Measurements from ENCODE around the gene SGK2.

The SGK2 gene

DNA sequence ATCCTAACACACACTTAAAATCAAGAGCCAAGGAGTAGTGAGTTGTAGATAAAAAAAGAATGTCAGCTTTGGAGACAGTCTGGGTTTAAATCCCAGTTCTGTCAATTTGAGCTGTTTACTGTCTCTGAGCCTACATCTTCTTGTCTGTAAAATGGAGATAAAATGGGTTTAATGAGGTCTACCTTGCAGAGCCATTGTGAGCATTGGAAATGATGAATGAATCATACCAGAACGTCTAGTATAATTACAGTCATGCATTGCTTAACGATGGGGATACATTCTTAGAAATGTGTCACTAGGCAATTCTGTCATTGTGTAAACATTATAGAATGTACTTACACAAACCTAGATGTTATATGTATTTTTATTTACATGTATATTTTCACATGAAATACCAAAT, 17.6 kb upstream of the SGK2 start:
- no peak for DNase-seq (ENCODE audit: insufficient read length, low spot score)

DNA sequence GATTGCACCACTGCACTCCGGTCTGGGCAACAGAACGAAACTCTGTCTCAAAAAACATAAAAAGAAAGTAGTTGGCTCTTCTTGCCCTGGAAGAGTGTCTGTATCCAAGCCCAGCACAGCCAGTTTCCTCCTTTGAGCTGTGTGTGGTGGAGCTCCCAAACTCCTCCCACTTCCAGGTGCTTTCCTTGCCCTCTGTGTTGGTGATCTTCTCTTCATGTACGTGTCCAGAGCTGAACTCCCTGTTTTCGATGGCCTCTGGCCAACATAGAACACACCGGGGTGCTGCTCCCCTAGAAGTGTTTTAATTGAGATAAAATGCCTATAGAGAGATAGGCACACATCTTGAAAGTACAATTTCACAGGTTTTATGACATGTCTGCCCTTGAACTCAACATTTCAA, 16.7 kb upstream of the SGK2 start:
- FAIRE-seq, result no peak
- no peak for DNase-seq (ENCODE audit: insufficient read length, low spot score)
- TF ChIP-seq SPI1 (IDR thresholded peaks at IDR 0.05; ENCODE audit: low read depth, low read length) (no peak), POLR2A (IDR thresholded peaks at IDR 0.05; ENCODE audit: low read depth, low read length) (no peak), PAX5 (IDR thresholded peaks at IDR 0.05; ENCODE audit: insufficient read depth, low read length, severe bottlenecking) (no peak), POU2F2 (IDR thresholded peaks at IDR 0.05; ENCODE audit: low read depth, low read length) (no peak), POLR2AphosphoS5 (IDR thresholded peaks at IDR 0.05; ENCODE audit: low read depth, low read length) (no peak), TAF1 (IDR thresholded peaks at IDR 0.05; ENCODE audit: low read depth, low read length) (no peak)

More for the DNA sequence above, 17.6 kb upstream of the SGK2 start:
- FAIRE-seq, result no peak
- TF ChIP-seq TAF1 (IDR thresholded peaks at IDR 0.05; ENCODE audit: low read depth, low read length), result no peak
- no peak for TF ChIP-seq POU2F2 (IDR thresholded peaks at IDR 0.05; ENCODE audit: low read depth, low read length)
- TF ChIP-seq PAX5 (IDR thresholded peaks at IDR 0.05; ENCODE audit: insufficient read depth, low read length, severe bottlenecking), result no peak

DNA sequence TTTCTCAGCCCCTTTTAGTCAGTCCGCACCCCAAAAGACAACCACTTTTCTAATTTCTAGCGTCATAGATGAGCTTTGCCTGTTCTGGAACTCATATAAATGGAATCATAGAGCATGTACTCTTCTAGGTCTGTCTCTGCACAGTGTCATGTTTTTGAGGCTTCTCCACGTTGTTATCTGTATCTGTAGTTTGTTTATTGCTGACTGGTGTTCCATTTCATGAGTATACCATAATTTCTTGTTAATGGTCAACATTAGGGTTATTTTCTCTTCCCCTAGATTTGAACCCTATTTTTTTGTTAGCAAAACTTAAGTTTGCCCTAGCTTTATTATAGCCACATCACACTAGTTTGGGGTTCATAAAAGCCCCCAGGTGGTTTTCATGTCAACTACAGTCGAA, 16.2 kb upstream of the SGK2 start:
- FAIRE-seq (no peak), DNase-seq (ENCODE audit: insufficient read length, low spot score) (no peak)
- TF ChIP-seq POLR2A (IDR thresholded peaks at IDR 0.05; ENCODE audit: low read depth, low read length) (no peak), TAF1 (IDR thresholded peaks at IDR 0.05; ENCODE audit: low read depth, low read length) (no peak), SPI1 (IDR thresholded peaks at IDR 0.05; ENCODE audit: low read depth, low read length) (no peak), POLR2AphosphoS5 (IDR thresholded peaks at IDR 0.05; ENCODE audit: low read depth, low read length) (no peak), PAX5 (IDR thresholded peaks at IDR 0.05; ENCODE audit: insufficient read depth, low read length, severe bottlenecking) (no peak), POU2F2 (IDR thresholded peaks at IDR 0.05; ENCODE audit: low read depth, low read length) (no peak)

DNA sequence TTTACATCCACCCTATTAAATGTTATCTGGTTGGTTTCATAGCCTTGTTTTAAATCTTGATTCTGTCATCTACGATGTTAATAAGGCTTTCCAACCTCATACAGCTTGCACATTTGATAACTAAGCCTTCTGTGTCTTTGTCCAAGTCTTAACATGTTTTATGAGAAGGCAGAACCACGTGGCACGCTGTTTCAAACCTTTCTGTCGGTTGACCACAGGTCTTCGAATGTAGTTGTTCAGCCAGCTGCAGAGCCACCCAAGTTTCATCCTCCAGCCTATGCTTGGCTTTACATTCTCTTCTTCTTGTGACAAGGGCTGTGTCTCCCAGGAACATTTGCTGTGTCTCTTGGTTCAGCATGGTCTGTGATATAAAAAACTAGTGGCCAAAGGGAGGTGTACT, 15.7 kb upstream of the SGK2 start:
- no peak for DNase-seq (ENCODE audit: insufficient read length, low spot score)
- TF ChIP-seq PAX5 (IDR thresholded peaks at IDR 0.05; ENCODE audit: insufficient read depth, low read length, severe bottlenecking), result no peak
- no peak for TF ChIP-seq SPI1 (IDR thresholded peaks at IDR 0.05; ENCODE audit: low read depth, low read length)
- no peak for TF ChIP-seq POLR2AphosphoS5 (IDR thresholded peaks at IDR 0.05; ENCODE audit: low read depth, low read length)
- no peak for TF ChIP-seq POLR2A (IDR thresholded peaks at IDR 0.05; ENCODE audit: low read depth, low read length)
- TF ChIP-seq POU2F2 (IDR thresholded peaks at IDR 0.05; ENCODE audit: low read depth, low read length), result no peak
- no peak for TF ChIP-seq TAF1 (IDR thresholded peaks at IDR 0.05; ENCODE audit: low read depth, low read length)
- no peak for FAIRE-seq

DNA sequence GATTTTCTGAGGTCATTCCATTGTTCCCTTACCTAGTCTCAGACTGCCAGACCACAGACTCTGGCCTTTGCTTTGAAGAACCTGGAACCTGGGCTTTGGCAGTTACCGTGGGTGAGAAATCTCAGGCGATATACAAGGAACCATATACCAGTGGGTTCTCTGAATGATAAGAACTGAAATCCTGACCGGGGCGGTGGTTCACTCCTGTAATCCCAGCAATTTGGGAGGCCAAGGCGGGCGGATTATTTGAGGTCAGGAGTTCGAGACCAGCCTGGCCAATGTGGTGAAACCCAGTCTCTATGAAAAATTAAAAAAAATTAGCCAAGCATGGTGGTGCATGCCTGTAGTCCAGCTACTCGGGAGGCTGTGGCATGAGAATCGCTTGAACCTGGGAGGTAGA, 14.3 kb upstream of the SGK2 start:
- TF ChIP-seq POU2F2 (IDR thresholded peaks at IDR 0.05; ENCODE audit: low read depth, low read length) (no peak), PAX5 (IDR thresholded peaks at IDR 0.05; ENCODE audit: insufficient read depth, low read length, severe bottlenecking) (no peak), SPI1 (IDR thresholded peaks at IDR 0.05; ENCODE audit: low read depth, low read length) (no peak), TAF1 (IDR thresholded peaks at IDR 0.05; ENCODE audit: low read depth, low read length) (no peak), POLR2A (IDR thresholded peaks at IDR 0.05; ENCODE audit: low read depth, low read length) (no peak), POLR2AphosphoS5 (IDR thresholded peaks at IDR 0.05; ENCODE audit: low read depth, low read length) (no peak)
- DNase-seq (ENCODE audit: insufficient read length, low spot score) (no peak), FAIRE-seq (no peak)

DNA sequence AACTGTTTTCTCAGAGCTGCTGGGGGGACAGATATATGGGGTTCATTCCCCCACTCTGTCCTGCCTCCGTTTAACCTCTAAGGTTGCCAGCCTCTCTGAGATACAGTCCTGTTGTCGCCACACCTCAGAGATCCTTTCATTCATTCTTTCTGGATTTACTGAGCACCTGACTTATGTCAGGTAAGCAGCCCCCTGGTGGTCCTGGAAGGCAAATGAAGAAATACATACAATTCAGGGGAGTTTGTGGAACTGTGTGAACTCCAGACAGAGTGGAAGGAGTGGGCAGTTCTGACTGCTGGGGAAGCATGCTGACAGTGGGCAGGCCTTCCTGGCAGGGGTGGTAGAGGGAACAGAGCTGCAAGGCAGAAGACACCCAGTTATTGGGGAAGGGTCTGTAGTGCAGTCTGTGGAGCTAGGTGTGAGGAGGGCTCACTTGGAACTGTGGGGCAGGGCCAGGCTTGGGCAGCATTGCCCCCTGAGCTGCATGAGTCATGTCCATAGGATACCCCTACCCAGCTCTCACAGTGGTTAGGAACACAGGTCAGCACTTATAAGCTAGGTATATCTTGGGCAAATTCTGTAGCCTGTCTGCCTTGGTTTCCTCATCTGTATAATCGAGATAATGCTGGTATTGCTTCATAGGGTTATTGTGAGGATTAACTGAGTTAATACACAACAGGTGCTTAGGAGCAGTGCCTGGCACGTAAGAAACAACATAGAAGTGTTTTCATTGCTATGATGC, 12.8 kb upstream of the SGK2 start:
- DNase-seq (ENCODE audit: insufficient read length, low spot score) (no peak), FAIRE-seq (no peak)
- no peak for TF ChIP-seq TAF1 (IDR thresholded peaks at IDR 0.05; ENCODE audit: low read depth, low read length)
- TF ChIP-seq PAX5 (IDR thresholded peaks at IDR 0.05; ENCODE audit: insufficient read depth, low read length, severe bottlenecking), result no peak
- TF ChIP-seq POLR2A (IDR thresholded peaks at IDR 0.05; ENCODE audit: low read depth, low read length), result no peak
- TF ChIP-seq POU2F2 (IDR thresholded peaks at IDR 0.05; ENCODE audit: low read depth, low read length), result no peak
- no peak for TF ChIP-seq POLR2AphosphoS5 (IDR thresholded peaks at IDR 0.05; ENCODE audit: low read depth, low read length)
- TF ChIP-seq SPI1 (IDR thresholded peaks at IDR 0.05; ENCODE audit: low read depth, low read length), result no peak

DNA sequence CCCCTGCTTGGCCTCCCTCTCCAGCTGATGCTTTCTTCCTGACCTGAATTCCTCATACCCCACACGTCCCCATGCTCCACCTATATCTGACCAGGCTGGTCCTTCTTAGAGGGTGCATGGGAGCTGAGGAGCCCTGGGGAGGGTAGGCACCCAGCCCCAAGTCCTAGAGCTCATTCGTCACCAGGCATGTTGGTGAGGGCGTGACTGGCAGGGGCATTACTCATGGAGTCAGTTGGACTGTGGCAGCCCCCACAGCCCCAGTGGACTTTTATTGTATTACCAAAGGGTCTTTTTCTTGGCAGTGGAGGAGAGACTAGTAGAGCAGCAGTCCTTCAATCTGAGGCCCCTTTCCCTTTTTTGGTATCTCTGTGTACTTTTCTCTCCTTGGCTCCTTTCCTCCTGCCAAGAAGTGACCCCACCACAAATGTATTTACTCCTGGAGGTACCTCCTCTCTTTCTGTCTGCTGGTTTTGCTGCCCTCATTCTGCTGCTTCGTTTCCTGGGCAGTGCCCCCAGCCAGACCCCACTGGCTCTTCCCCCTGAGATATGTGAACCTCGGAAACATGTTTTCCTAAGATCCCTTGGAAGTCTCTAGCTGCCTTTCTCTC, 10.4 kb upstream of the SGK2 start:
- TF ChIP-seq PAX5 (IDR thresholded peaks at IDR 0.05; ENCODE audit: insufficient read depth, low read length, severe bottlenecking), result no peak
- no peak for TF ChIP-seq SPI1 (IDR thresholded peaks at IDR 0.05; ENCODE audit: low read depth, low read length)
- no peak for TF ChIP-seq POU2F2 (IDR thresholded peaks at IDR 0.05; ENCODE audit: low read depth, low read length)
- TF ChIP-seq POLR2AphosphoS5 (IDR thresholded peaks at IDR 0.05; ENCODE audit: low read depth, low read length), result no peak
- no peak for TF ChIP-seq POLR2A (IDR thresholded peaks at IDR 0.05; ENCODE audit: low read depth, low read length)
- TF ChIP-seq TAF1 (IDR thresholded peaks at IDR 0.05; ENCODE audit: low read depth, low read length), result no peak
- DNase-seq (ENCODE audit: insufficient read length, low spot score) (no peak), FAIRE-seq (no peak)

DNA sequence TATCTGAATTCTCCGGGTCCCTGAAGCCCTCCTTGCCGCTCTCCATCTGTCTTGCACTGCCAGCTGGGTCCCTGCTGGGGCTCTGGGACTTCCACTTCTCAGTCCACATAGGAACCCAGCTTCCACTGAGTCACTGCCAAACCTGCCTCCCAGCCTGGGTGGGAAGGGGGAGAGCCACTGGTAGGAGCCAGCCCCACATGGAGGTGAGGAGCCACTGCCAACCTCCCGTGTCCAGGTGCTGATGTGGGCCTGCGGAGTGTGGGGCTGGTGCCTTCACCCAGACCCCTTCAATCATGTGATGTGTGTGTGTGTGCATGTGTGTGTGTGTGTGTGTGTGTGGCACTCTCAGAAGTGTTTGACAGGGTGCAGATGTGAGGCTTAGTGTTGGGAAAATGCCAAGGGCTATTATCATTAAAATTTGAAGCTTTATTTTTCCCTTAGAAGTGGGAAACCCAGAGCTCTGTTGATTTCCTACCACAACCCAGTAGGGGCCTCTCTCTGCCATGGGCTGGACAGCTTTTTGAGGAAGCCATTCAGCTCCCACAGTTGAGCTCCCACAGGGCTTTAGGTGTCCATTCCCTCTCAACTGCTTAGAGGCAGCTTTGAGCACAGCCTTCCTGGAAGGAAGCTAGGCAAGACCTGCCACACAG, 9.3 kb upstream of the SGK2 start:
- FAIRE-seq, result no peak
- no peak for TF ChIP-seq POLR2A (IDR thresholded peaks at IDR 0.05; ENCODE audit: low read depth, low read length)
- TF ChIP-seq POLR2AphosphoS5 (IDR thresholded peaks at IDR 0.05; ENCODE audit: low read depth, low read length), result no peak
- TF ChIP-seq PAX5 (IDR thresholded peaks at IDR 0.05; ENCODE audit: insufficient read depth, low read length, severe bottlenecking), result no peak
- TF ChIP-seq TAF1 (IDR thresholded peaks at IDR 0.05; ENCODE audit: low read depth, low read length), result no peak
- no peak for TF ChIP-seq POU2F2 (IDR thresholded peaks at IDR 0.05; ENCODE audit: low read depth, low read length)
- no peak for TF ChIP-seq SPI1 (IDR thresholded peaks at IDR 0.05; ENCODE audit: low read depth, low read length)
- no peak for DNase-seq (ENCODE audit: insufficient read length, low spot score)

DNA sequence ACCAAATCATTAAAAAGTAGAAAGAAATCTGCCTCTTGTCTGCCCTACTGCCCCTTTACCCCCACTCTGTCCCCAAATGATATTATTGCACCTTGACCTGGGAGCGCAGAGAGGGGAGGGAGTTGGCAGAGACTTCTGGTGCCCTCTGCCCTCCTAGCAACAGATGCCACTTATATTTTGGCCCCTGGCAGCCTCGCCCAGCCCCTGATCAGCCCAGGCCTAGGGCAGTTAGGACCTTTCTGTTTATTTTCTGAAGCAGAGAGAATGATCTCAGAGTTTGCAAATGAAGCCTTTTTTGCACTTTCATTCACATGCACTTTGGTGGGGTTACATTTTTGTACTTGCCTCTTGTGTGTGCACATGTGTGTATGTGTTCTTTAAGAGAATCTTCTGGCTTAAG, 8.4 kb upstream of the SGK2 start:
- TF ChIP-seq SPI1 (IDR thresholded peaks at IDR 0.05; ENCODE audit: low read depth, low read length) (no peak), POU2F2 (IDR thresholded peaks at IDR 0.05; ENCODE audit: low read depth, low read length) (no peak), TAF1 (IDR thresholded peaks at IDR 0.05; ENCODE audit: low read depth, low read length) (no peak)
- DNase-seq (ENCODE audit: insufficient read length, low spot score) (no peak), FAIRE-seq (no peak)

All from GM12891 (cell line).